Small intestine (tissue), 7 donors: ENCODE data around the gene PTPRCAP. TPM values are rescaled to one million over a fixed set of nuclear protein-coding genes. Genes with fewer than 3 reads are reported as not detected.

Experiments used
- DNase-seq, 2 donors: peaks; one replicate each; pipeline versions ENCODE4 v3.0.0 to v3.0.0-alpha.2; 2013
- FAIRE-seq: peaks from 2 replicates; lab custom pipeline; 2012; peaks lifted over from hg19 to GRCh38; lab: Jason Lieb, UNC
- H3K27ac ChIP-seq, 3 donors: one replicate each; pipeline ENCODE4 v1.5.1; 2013; ENCODE audit warnings: low read length in 2 of 3, mild to moderate bottlenecking in 2 of 3, control low read depth in 1 of 3, inconsistent platforms in 1 of 3, low read depth in 1 of 3, moderate library complexity in 1 of 3
- H3K27me3 ChIP-seq, 3 donors: one replicate each; pipeline ENCODE4 v1.6.1; 2013; ENCODE audit warnings: low read length in 3 of 3, inconsistent platforms in 1 of 3; ENCODE audit not compliant: control insufficient read depth in 3 of 3, insufficient read depth in 3 of 3
- H3K36me3 ChIP-seq, 3 donors: one replicate each; pipeline ENCODE4 v1.6.1; 2013; ENCODE audit warnings: low read length in 3 of 3, inconsistent platforms in 1 of 3, low read depth in 1 of 3, mild to moderate bottlenecking in 1 of 3, moderate library complexity in 1 of 3; ENCODE audit not compliant: control insufficient read depth in 3 of 3, insufficient read depth in 2 of 3
- H3K4me1 ChIP-seq, 3 donors: one replicate each; pipeline ENCODE4 v1.6.1; 2013; ENCODE audit warnings: low read length in 2 of 3, inconsistent platforms in 1 of 3, low read depth in 1 of 3, mild to moderate bottlenecking in 1 of 3, moderate library complexity in 1 of 3; ENCODE audit not compliant: control insufficient read depth in 3 of 3, insufficient read depth in 2 of 3
- H3K4me3 ChIP-seq, 3 donors: one replicate each; pipeline ENCODE4 v1.5.1; 2013; ENCODE audit warnings: low read length in 3 of 3, control low read depth in 1 of 3, inconsistent platforms in 1 of 3, low read depth in 1 of 3, mild to moderate bottlenecking in 1 of 3, moderate library complexity in 1 of 3
- H3K9me3 ChIP-seq, 2 donors: one replicate each; pipeline ENCODE4 v1.6.1; 2013; ENCODE audit warnings: low read depth in 1 of 2, low read length in 1 of 2; ENCODE audit not compliant: control insufficient read depth in 2 of 2, insufficient read depth in 1 of 2
- WGBS, 3 donors: extraction: QIAGEN DNeasy Blood & Tissue Kit; methylation state at CpG; one replicate each; pipeline ENCODE4 v1.1.7; 2013; 5-methylcytosine and 5-hydroxymethylcytosine counted together
- polyA plus RNA-seq, 4 donors: library from polyadenylated mRNA; stranded (reverse) in 3 of 4; unstranded in 1 of 4; fragments of 200-250 nt in 3 of 4; fragments of 120-200 nt in 1 of 4; gene quantifications; one replicate each; pipeline versions ENCODE4 v1.2.1 to v1.2.3, GENCODE V29; 2013
- donor health status: healthy with polysubstance abuse.
- donor health status: control.
- donor health status: control.
- donor health status: Bipolar disorder and iron deficiency.
- donor health status: healthy.

Gene PTPRCAP
- polyA plus RNA-seq, 4 donors, result 7.5 to 34.6 (median 15.9) TPM

- 0 to 1% (median 1%) methylated on average over 24 to 73 of the region's 73 CpGs for WGBS, 3 donors
- no peak for FAIRE-seq
- Histone ChIP-seq H3K9me3 (no peaks in the 10 kb centered on the region), H3K27me3 (no peaks in the 10 kb centered on the region), H3K27ac (peak within 1 kb of the TSS; percentile 78 to 98 (median 92)), H3K36me3 (peaks cover 12 to 43% (median 19%) of the 10 kb centered on the region in 3 donors), H3K4me1 (peaks cover 3 to 35% (median 4%) of the 10 kb centered on the region in 3 donors), H3K4me3 (peak within 1 kb of the TSS; percentile 76 to 97 (median 81))
- DNase-seq, result peak; percentile 88 to 94
Observed at GRCh38 chr11:67401495-67402191, 35.8 kb downstream of the PTPRCAP start, which contains the start of gene PPP1CA. Gene PPP1CA, minus strand, starts transcription at chr11:67401858. Its CDS starts 76 bp downstream, at chr11:67401782.

- H3K36me3 ChIP-seq, result peaks cover 12 to 49% (median 19%) of the 10 kb centered on the region in 3 donors
- H3K9me3 ChIP-seq, result no peaks in the 10 kb centered on the region
- WGBS, 3 donors, result 1 to 3% (median 2%) methylated on average over 13 to 27 of the region's 27 CpGs
- no peaks in the 10 kb centered on the region for H3K27me3 ChIP-seq
- H3K27ac ChIP-seq, result peak overlapping the region; percentile 66 to 92 (median 92)
- DNase-seq, result no peak
- peak overlapping the region; percentile 76 to 97 (median 81) for H3K4me3 ChIP-seq
- FAIRE-seq, result no peak
- H3K4me1 ChIP-seq, result peaks cover 3 to 38% (median 4%) of the 10 kb centered on the region in 3 donors
Observed at GRCh38 chr11:67400942-67401494, 36.5 kb downstream of the PTPRCAP start.

GRCh38 chr11:67400251-67400941 lies 37.1 kb downstream of the PTPRCAP start:
- Histone ChIP-seq H3K27me3 (no peaks in the 10 kb centered on the region), H3K27ac (peak overlapping the region; percentile 66 to 92 (median 92)), H3K9me3 (no peaks in the 10 kb centered on the region), H3K4me3 (peak overlapping the region; percentile 76 to 97 (median 81)), H3K36me3 (peaks cover 12 to 55% (median 19%) of the 10 kb centered on the region in 3 donors), H3K4me1 (peaks cover 3 to 35% (median 4%) of the 10 kb centered on the region in 3 donors)
- DNase-seq, result peak; percentile 40 to 72
- 10 to 28% (median 12%) methylated on average over 23 of the region's 23 CpGs for WGBS, 3 donors
- FAIRE-seq, result no peak

- no peaks in the 10 kb centered on the region for H3K27me3 ChIP-seq
- FAIRE-seq, result no peak
- no peak for DNase-seq
- no peaks in the 10 kb centered on the region for H3K9me3 ChIP-seq
- H3K36me3 ChIP-seq, result peaks cover 12 to 67% (median 19%) of the 10 kb centered on the region in 3 donors
- no peak overlapping the region for H3K27ac ChIP-seq
- H3K4me1 ChIP-seq, result peaks cover 3 to 29% (median 4%) of the 10 kb centered on the region in 3 donors
- WGBS, 3 donors, result 86 to 89% (median 87%) methylated on average over 28 to 31 of the region's 31 CpGs
- H3K4me3 ChIP-seq, result no peak overlapping the region
Observed at GRCh38 chr11:67398661-67399563, 38.6 kb downstream of the PTPRCAP start.

- Histone ChIP-seq H3K9me3 (no peaks in the 10 kb centered on the region), H3K4me3 (no peak overlapping the region), H3K36me3 (peaks cover 12 to 75% (median 19%) of the 10 kb centered on the region in 3 donors), H3K27me3 (no peaks in the 10 kb centered on the region), H3K27ac (no peak overlapping the region), H3K4me1 (peaks cover 3 to 29% (median 4%) of the 10 kb centered on the region in 3 donors)
- no peak for FAIRE-seq
- DNase-seq, result no peak
- WGBS, 3 donors, result 81 to 85% (median 84%) methylated on average over 22 to 24 of the region's 24 CpGs
Observed at GRCh38 chr11:67397986-67398660, 39.4 kb downstream of the PTPRCAP start.

- H3K27me3 ChIP-seq, result no peaks in the 10 kb centered on the region
- H3K9me3 ChIP-seq, result no peaks in the 10 kb centered on the region
- WGBS, 3 donors, result 76 to 86% (median 80%) methylated on average over 6 of the region's 6 CpGs
- H3K36me3 ChIP-seq, result peaks cover 12 to 79% (median 19%) of the 10 kb centered on the region in 3 donors
- FAIRE-seq (no peak), DNase-seq (no peak)
- H3K4me1 ChIP-seq, result peaks cover 3 to 29% (median 3%) of the 10 kb centered on the region in 3 donors
- H3K27ac ChIP-seq, result no peak overlapping the region
- H3K4me3 ChIP-seq, result no peak overlapping the region
Observed at GRCh38 chr11:67397536-67397935, 39.9 kb downstream of the PTPRCAP start.

- H3K4me1 ChIP-seq, result peaks cover 3 to 24% (median 3%) of the 10 kb centered on the region in 3 donors
- WGBS, 3 donors, result 43 to 60% (median 48%) methylated on average over 12 to 13 of the region's 13 CpGs
- no peaks in the 10 kb centered on the region for H3K9me3 ChIP-seq
- no peak overlapping the region for H3K4me3 ChIP-seq
- no peak overlapping the region for H3K27ac ChIP-seq
- H3K27me3 ChIP-seq, result no peaks in the 10 kb centered on the region
- DNase-seq (no peak), FAIRE-seq (no peak)
- H3K36me3 ChIP-seq, result peaks cover 12 to 80% (median 19%) of the 10 kb centered on the region in 3 donors
Observed at GRCh38 chr11:67396587-67397389, 40.7 kb downstream of the PTPRCAP start.
